PC-3 (cell line): Measurements from ENCODE around the gene BCAS3. TPM values are rescaled to one million over a fixed set of nuclear protein-coding genes. Genes with fewer than 3 reads are reported as not detected.

Source experiments
- ATAC-seq: fragments of 200-7000 bp; cut with Tn5 transposase; 2 replicates; pipeline ENCODE4 v1.9.1; 2020; ENCODE audit warnings: mild to moderate bottlenecking, moderate library complexity
- BruUV-seq: library from RNA; stranded (reverse); fragments of 400-500 nt; replicated peaks from 2 replicates; lab custom pipeline; 2021; lab: Mats Ljungman, UMichigan
- CTCF ChIA-PET: fragments of 300-600 bp; sonication (Branson Sonifier 250); formaldehyde crosslinking; loops from one replicate; lab custom pipeline; 2022; ENCODE audit warnings: antibody characterized with exemption; lab: Charles Lee
- POLR2A ChIA-PET: fragments of 300-600 bp; sonication (Branson Sonifier 250); formaldehyde crosslinking; loops from one replicate; lab custom pipeline; 2022; ENCODE audit warnings: antibody characterized with exemption; ENCODE audit not compliant: unreplicated experiment; lab: Charles Lee
- DNase-seq: peaks from one replicate; pipeline ENCODE4 v3.0.0-alpha.2; 2015
- H2AFZ ChIP-seq: fragments of 300-600 bp; sonication (generic); 2 replicates; pipeline ENCODE4 v1.6.0; 2016; ENCODE audit warnings: antibody characterized with exemption, low read length
- H3F3A ChIP-seq: fragments of 300-600 bp; sonication (generic); one replicate; pipeline ENCODE4 v1.6.0; 2017; ENCODE audit warnings: antibody characterized with exemption, low read length, control low read depth, mild to moderate bottlenecking; ENCODE audit not compliant: unreplicated experiment
- H3K27ac ChIP-seq: fragments of 300-600 bp; sonication (generic); 2 replicates; pipeline ENCODE4 v1.5.1; 2016; ENCODE audit warnings: mild to moderate bottlenecking, low read length
- H3K27me3 ChIP-seq: fragments of 300-600 bp; sonication (generic); 2 replicates; pipeline ENCODE4 v1.6.1; 2016; ENCODE audit warnings: low read length, mixed read lengths
- H3K36me3 ChIP-seq: fragments of 300-600 bp; sonication (generic); 2 replicates; pipeline ENCODE4 v1.6.1; 2016; ENCODE audit warnings: low read depth, mixed run types, low read length, mixed read lengths
- H3K4me1 ChIP-seq: fragments of 300-600 bp; sonication (generic); 2 replicates; pipeline ENCODE4 v1.5.1; 2016; ENCODE audit warnings: low read length; ENCODE audit not compliant: insufficient read depth
- H3K4me2 ChIP-seq: fragments of 300-600 bp; sonication (generic); 2 replicates; pipeline ENCODE4 v1.6.0; 2016; ENCODE audit warnings: low read length
- H3K4me3 ChIP-seq: fragments of 300-600 bp; sonication (generic); 2 replicates; pipeline ENCODE4 v1.5.1; 2016; ENCODE audit warnings: mild to moderate bottlenecking, low read length, mixed read lengths
- H3K79me2 ChIP-seq: fragments of 300-600 bp; sonication (generic); 2 replicates; pipeline ENCODE4 v1.6.1; 2017; ENCODE audit warnings: low read length, mixed read lengths
- H3K9ac ChIP-seq: fragments of 300-600 bp; sonication (generic); 2 replicates; pipeline ENCODE4 v1.6.0; 2016; ENCODE audit warnings: mild to moderate bottlenecking, low read length
- H3K9me2 ChIP-seq: fragments of 300-600 bp; sonication (generic); replicated peaks from 2 replicates; pipeline ENCODE4 v1.6.1; 2016; ENCODE audit warnings: mixed run types, low read length, mixed read lengths
- H3K9me3 ChIP-seq: fragments of 300-600 bp; sonication (generic); 2 replicates; pipeline ENCODE4 v1.6.1; 2016; ENCODE audit warnings: low read length, mixed read lengths
- H4K20me1 ChIP-seq: fragments of 300-600 bp; sonication (generic); 2 replicates; pipeline ENCODE4 v1.6.1; 2016; ENCODE audit warnings: low read length, mixed read lengths
- EZH2 ChIP-seq: fragments of 300-600 bp; sonication (generic); IDR thresholded peaks from one replicate; pipeline ENCODE4 v1.6.1; 2017; ENCODE audit warnings: antibody characterized with exemption, mild to moderate bottlenecking, low read length; ENCODE audit not compliant: unreplicated experiment
- EZH2phosphoT487 ChIP-seq: fragments of 300-600 bp; sonication (generic); IDR thresholded peaks from 2 replicates; pipeline ENCODE4 v1.6.1; 2018; ENCODE audit warnings: mild to moderate bottlenecking, antibody characterized with exemption, low read length, borderline replicate concordance
- intact Hi-C: fragments of 100-400 bp; cut with micrococcal nuclease; formaldehyde crosslinking; loops from 2 replicates; pipeline ENCODE4 v1.9.0; 2023
- total RNA-seq: library from RNA; depleted of rRNA; stranded (reverse); fragments of >200 nt; gene quantifications from 2 replicates; pipeline ENCODE4 v1.2.3, GENCODE V29; 2014
- TF ChIP-seq, protein P1 (sequence below): fragments of 300-600 bp; sonication (generic); conservative IDR thresholded peaks from 2 replicates; pipeline ENCODE4 v1.5.1; 2017; ENCODE audit warnings: antibody characterized with exemption, low read depth, mild to moderate bottlenecking, low read length

Gene BCAS3
- total RNA-seq, 1 experiment from 2014 or later: 25.9 TPM

- peaks cover 17% of the 10 kb centered on the region for H3K4me1 ChIP-seq
- H3K36me3 ChIP-seq: peaks cover 7% of the 10 kb centered on the region; the same call in 1 of the 2 replicates
- POLR2A ChIA-PET: no interaction called here
- H3K4me3 ChIP-seq: no peak overlapping the region
- no peak overlapping the region for H2AFZ ChIP-seq
- intact Hi-C loops: no loop called here
- H4K20me1 ChIP-seq: no peaks in the 10 kb centered on the region
- peaks cover 5% of the 10 kb centered on the region; the same call in 1 of the 2 replicates for H3K9me3 ChIP-seq
- no peaks in the 10 kb centered on the region for H3K9me2 ChIP-seq
- no peaks in the 10 kb centered on the region for H3K27me3 ChIP-seq
- no peaks in the 10 kb centered on the region for H3K79me2 ChIP-seq
- H3K4me2 ChIP-seq: no peak overlapping the region
- DNase-seq: no peak
- no peak for ATAC-seq
- BruUV-seq: no TSS peak
- peaks cover under 1% of the 10 kb centered on the region for H3F3A ChIP-seq
- H3K9ac ChIP-seq: no peak overlapping the region
- CTCF ChIA-PET: no interaction called here
- TF ChIP-seq EZH2: no peak
- TF ChIP-seq, protein P1, sequence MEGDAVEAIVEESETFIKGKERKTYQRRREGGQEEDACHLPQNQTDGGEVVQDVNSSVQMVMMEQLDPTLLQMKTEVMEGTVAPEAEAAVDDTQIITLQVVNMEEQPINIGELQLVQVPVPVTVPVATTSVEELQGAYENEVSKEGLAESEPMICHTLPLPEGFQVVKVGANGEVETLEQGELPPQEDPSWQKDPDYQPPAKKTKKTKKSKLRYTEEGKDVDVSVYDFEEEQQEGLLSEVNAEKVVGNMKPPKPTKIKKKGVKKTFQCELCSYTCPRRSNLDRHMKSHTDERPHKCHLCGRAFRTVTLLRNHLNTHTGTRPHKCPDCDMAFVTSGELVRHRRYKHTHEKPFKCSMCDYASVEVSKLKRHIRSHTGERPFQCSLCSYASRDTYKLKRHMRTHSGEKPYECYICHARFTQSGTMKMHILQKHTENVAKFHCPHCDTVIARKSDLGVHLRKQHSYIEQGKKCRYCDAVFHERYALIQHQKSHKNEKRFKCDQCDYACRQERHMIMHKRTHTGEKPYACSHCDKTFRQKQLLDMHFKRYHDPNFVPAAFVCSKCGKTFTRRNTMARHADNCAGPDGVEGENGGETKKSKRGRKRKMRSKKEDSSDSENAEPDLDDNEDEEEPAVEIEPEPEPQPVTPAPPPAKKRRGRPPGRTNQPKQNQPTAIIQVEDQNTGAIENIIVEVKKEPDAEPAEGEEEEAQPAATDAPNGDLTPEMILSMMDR: no peak
- no peak for TF ChIP-seq EZH2phosphoT487
- no peak overlapping the region for H3K27ac ChIP-seq
Observed at GRCh38 chr17:60896996-60897395, 219.3 kb downstream of the BCAS3 start.

DNA sequence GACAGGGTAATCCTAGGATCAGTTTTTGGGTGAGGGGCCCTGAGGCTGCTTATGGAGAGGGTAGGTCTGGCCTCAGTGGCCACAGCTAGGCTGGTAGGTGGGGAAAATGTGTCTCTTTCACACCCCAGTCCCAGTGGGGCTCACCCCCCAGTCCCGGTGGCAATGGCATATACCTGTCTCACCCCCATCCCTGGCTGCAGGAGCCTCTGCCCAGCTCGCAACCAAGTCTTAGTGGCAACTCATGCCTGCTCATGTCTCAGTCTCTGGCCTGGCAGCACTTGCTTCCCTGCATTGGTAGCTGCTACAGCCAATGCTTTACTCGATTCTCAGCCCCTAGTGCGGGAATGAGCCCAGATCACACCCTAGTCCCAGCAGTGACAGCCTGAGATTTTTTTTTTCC, 221.5 kb downstream of the BCAS3 start:
- H3K27me3 ChIP-seq: no peaks in the 10 kb centered on the region
- no peak overlapping the region for H3K27ac ChIP-seq
- H3K4me1 ChIP-seq: peaks cover 27% of the 10 kb centered on the region
- H2AFZ ChIP-seq: no peak overlapping the region
- TF ChIP-seq EZH2phosphoT487 (no peak), EZH2 (no peak)
- TF ChIP-seq, protein P1: no peak
- H3K9me2 ChIP-seq: no peaks in the 10 kb centered on the region
- no peak overlapping the region for H3K4me3 ChIP-seq
- ATAC-seq (no peak), DNase-seq (no peak)
- POLR2A ChIA-PET: no interaction called here
- H3K79me2 ChIP-seq: no peaks in the 10 kb centered on the region
- H3K36me3 ChIP-seq: peaks cover 7% of the 10 kb centered on the region; the same call in 1 of the 2 replicates
- CTCF ChIA-PET: no interaction called here
- peaks cover 5% of the 10 kb centered on the region for H3F3A ChIP-seq
- H3K4me2 ChIP-seq: no peak overlapping the region
- H4K20me1 ChIP-seq: no peaks in the 10 kb centered on the region
- H3K9ac ChIP-seq: no peak overlapping the region
- no TSS peak for BruUV-seq
- H3K9me3 ChIP-seq: peaks cover 5% of the 10 kb centered on the region; the same call in 1 of the 2 replicates
- intact Hi-C loops: no loop called here

- POLR2A ChIA-PET: interaction anchor here (0.6 kb wide), 1 partner anchor 51 kb away, joined by 4 read pairs; no protein-coding TSS in a partner anchor
- Histone ChIP-seq H3K9ac (no peak overlapping the region), H3K27ac (no peak overlapping the region)
Observed at GRCh38 chr17:60900688-60901087, 223.0 kb downstream of the BCAS3 start.

More at GRCh38 chr17:60900688-60901087, 223.0 kb downstream of the BCAS3 start:
- Histone ChIP-seq H2AFZ (no peak overlapping the region), H3K4me3 (no peak overlapping the region), H3K9me2 (no peaks in the 10 kb centered on the region), H4K20me1 (no peaks in the 10 kb centered on the region), H3F3A (peaks cover 5% of the 10 kb centered on the region), H3K79me2 (no peaks in the 10 kb centered on the region), H3K4me2 (no peak overlapping the region), H3K9me3 (peaks cover 5% of the 10 kb centered on the region; the same call in 1 of the 2 replicates), H3K27me3 (no peaks in the 10 kb centered on the region), H3K36me3 (peaks cover 7% of the 10 kb centered on the region; the same call in 1 of the 2 replicates), H3K4me1 (peaks cover 27% of the 10 kb centered on the region)
- BruUV-seq: no TSS peak
- no peak for ATAC-seq
- DNase-seq: no peak
- CTCF ChIA-PET: no interaction called here
- TF ChIP-seq EZH2phosphoT487 (no peak), EZH2 (no peak)
- TF ChIP-seq, protein P1: no peak
- intact Hi-C loops: loop anchor here (1.0 to 5.0 kb wide), 2 partner anchors 180 to 512 kb away; no protein-coding TSS in a partner anchor
